ENCODE results near the gene KCNK16. TPM values are rescaled to one million over a fixed set of nuclear protein-coding genes. Genes with fewer than 3 reads are reported as not detected.

KCNK16 gene
- total RNA-seq, 2 experiments from 2014 or later: not detected

DNA sequence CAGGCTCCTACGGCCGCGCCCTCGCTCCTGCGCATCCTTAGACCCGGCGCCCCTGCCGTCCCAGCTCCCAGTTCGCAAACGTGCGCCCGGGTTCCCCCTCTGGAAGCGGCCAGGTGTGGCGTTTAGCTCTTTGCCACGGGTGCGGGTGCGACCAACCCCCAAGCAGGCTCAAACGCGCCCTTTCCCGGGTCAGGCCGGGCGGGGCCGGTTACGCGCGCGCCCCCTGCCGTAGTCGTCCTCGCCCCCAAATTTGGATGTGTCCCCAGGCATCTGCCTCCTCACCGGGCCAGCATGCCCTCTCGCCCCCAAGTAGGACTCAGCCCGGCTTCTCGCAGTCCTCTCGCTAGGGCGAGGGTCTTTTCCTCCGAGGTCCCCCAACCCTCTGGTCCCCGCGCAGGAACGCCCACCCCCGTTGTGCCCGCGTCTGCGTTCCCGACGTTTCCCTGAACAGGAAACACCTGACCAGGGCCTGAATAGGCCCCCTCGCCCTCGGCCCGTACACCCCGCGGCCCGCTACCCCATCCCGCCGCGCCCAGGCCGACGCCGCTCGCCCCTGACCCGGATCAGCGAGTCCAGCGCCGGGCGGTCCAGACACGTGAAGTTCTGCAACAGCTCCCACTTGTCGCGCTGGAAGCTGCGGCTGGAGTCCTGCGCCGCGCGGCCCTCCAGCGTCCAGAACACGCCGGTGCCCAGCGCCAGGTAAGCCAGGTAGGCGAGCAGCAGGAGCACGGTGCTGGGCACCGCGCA lies 8.8 kb downstream of the KCNK16 start:
- no peak overlapping the region for H3K27ac Mint-ChIP-seq
- H3K4me3 Mint-ChIP-seq: no peak overlapping the region
- H3K36me3 Mint-ChIP-seq (ENCODE audit: low read depth): no peaks in the 10 kb centered on the region
- no peaks in the 10 kb centered on the region for H3K9me3 Mint-ChIP-seq
- peaks cover 2% of the 10 kb centered on the region for H3K4me1 Mint-ChIP-seq (ENCODE audit: low read depth)
- ChIA-PET CTCF (interaction anchor here (1.0 to 2.1 kb wide), 3 partner anchors 147 to 311 kb away, joined by 3 to 5 read pairs (median 4); no protein-coding TSS in a partner anchor), POLR2A (interaction anchor here (0.6 kb wide), 1 partner anchor 156 kb away, joined by 3 read pairs; no protein-coding TSS in a partner anchor)
- H3K27me3 Mint-ChIP-seq: peaks cover 36% of the 10 kb centered on the region
- intact Hi-C loops (cut with micrococcal nuclease): no loop called here
- DNase-seq (peak; percentile 9), ATAC-seq (peak; percentile 13)
- TF ChIP-seq CTCF (IDR thresholded peaks at IDR 0.05): no peak

DNA sequence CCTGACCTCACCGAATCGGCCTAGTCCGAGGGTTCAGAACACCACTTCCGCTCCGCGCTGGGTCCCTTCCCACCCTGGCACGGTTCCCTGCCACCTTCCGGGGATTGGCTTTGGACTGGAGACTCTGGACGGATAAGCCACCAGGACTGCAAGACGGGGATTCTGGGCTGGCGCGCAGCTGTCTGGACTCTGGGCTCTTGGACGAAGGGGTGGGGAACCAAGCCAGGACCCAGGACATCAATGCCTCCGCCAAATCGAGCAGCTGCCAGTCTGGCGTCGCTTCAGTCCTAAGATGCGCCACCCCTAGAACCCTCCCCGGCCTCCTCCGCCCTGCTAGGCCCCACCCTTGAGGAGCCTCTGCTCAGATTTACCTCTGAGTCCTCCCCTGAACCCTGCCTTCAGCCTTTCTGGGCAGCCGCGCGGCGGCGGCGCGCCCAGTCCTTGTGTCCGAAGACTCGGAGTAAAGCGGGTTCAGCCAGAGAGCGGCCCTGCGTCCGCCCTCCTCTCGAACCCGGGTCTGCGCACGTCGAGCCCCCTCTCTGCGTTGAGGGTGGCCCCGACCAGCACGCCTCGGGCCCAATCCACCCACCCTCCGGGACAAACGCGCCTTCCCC lies 9.5 kb downstream of the KCNK16 start:
- Mint-ChIP-seq H3K4me3 (no peak overlapping the region), H3K36me3 (ENCODE audit: low read depth) (no peaks in the 10 kb centered on the region), H3K27ac (no peak overlapping the region), H3K27me3 (peaks cover 36% of the 10 kb centered on the region), H3K9me3 (no peaks in the 10 kb centered on the region), H3K4me1 (ENCODE audit: low read depth) (peaks cover 2% of the 10 kb centered on the region)
- ChIA-PET POLR2A (interaction anchor here (0.6 kb wide), 1 partner anchor 155 kb away, joined by 3 read pairs; no protein-coding TSS in a partner anchor), CTCF (interaction anchor here (1.3 kb wide), 1 partner anchor 146 kb away, joined by 4 read pairs; no protein-coding TSS in a partner anchor)
- intact Hi-C loops (cut with micrococcal nuclease): no loop called here
- DNase-seq (no peak), ATAC-seq (no peak)
- no peak for TF ChIP-seq CTCF (IDR thresholded peaks at IDR 0.05)

- no peak for DNase-seq
- CTCF ChIA-PET: interaction anchor here (0.6 to 14.3 kb wide), 35 partner anchors 8 to 439 kb away, joined by 3 to 321 read pairs (median 4); no protein-coding TSS in a partner anchor
- intact Hi-C loops (cut with micrococcal nuclease): loop anchor here (2.0 kb wide), 1 partner anchor 314 kb away; no protein-coding TSS in a partner anchor
- H3K36me3 Mint-ChIP-seq (ENCODE audit: low read depth): no peaks in the 10 kb centered on the region
- H3K4me1 Mint-ChIP-seq (ENCODE audit: low read depth): peaks cover 2% of the 10 kb centered on the region
- no peak for ATAC-seq
- H3K27me3 Mint-ChIP-seq: peaks cover 31% of the 10 kb centered on the region
- POLR2A ChIA-PET: interaction anchor here (0.5 kb wide), 1 partner anchor 113 kb away, joined by 3 read pairs; no protein-coding TSS in a partner anchor
- H3K27ac Mint-ChIP-seq: no peak overlapping the region
- no peak overlapping the region for H3K4me3 Mint-ChIP-seq
- H3K9me3 Mint-ChIP-seq: no peaks in the 10 kb centered on the region
- no peak for TF ChIP-seq CTCF (IDR thresholded peaks at IDR 0.05)
Measured at GRCh38 chr6:39310542-39310941, 12.0 kb downstream of the KCNK16 start.

- no peak overlapping the region for H3K4me3 Mint-ChIP-seq
- no peaks in the 10 kb centered on the region for H3K9me3 Mint-ChIP-seq
Measured at GRCh38 chr6:39309942-39310531, 12.5 kb downstream of the KCNK16 start.

More at GRCh38 chr6:39309942-39310531, 12.5 kb downstream of the KCNK16 start:
- TF ChIP-seq CTCF (IDR thresholded peaks at IDR 0.05): peak; percentile 77
- intact Hi-C loops (cut with micrococcal nuclease): loop anchor here (2.0 to 10.0 kb wide), 2 partner anchors 85 to 313 kb away; partner anchors contain the start of gene KCNK5
- Mint-ChIP-seq H3K4me1 (ENCODE audit: low read depth) (peaks cover 2% of the 10 kb centered on the region), H3K27ac (no peak overlapping the region), H3K36me3 (ENCODE audit: low read depth) (no peaks in the 10 kb centered on the region), H3K27me3 (peaks cover 27% of the 10 kb centered on the region)
- POLR2A ChIA-PET: interaction anchor here (0.5 kb wide), 2 partner anchors 112 to 140 kb away, joined by 3 read pairs; no protein-coding TSS in a partner anchor
- CTCF ChIA-PET: interaction anchor here (0.6 to 14.3 kb wide), 47 partner anchors 7 to 438 kb away, joined by 3 to 321 read pairs (median 4); partner anchors contain the start of gene SAYSD1
- ATAC-seq (peak; percentile 83), DNase-seq (peak; percentile 68)
